ENCODE results near the gene CCDC158. TPM values are rescaled to one million over a fixed set of nuclear protein-coding genes. Genes with fewer than 3 reads are reported as not detected.
A peak's percentile ranks its signal among the peaks of the same experiment; 100 is the strongest.

CCDC158 gene
- total and polyA plus RNA-seq, 2 donors (not counting 3 experiments of a cell fraction or from before 2014, with no cell fraction given): not detected

DNA sequence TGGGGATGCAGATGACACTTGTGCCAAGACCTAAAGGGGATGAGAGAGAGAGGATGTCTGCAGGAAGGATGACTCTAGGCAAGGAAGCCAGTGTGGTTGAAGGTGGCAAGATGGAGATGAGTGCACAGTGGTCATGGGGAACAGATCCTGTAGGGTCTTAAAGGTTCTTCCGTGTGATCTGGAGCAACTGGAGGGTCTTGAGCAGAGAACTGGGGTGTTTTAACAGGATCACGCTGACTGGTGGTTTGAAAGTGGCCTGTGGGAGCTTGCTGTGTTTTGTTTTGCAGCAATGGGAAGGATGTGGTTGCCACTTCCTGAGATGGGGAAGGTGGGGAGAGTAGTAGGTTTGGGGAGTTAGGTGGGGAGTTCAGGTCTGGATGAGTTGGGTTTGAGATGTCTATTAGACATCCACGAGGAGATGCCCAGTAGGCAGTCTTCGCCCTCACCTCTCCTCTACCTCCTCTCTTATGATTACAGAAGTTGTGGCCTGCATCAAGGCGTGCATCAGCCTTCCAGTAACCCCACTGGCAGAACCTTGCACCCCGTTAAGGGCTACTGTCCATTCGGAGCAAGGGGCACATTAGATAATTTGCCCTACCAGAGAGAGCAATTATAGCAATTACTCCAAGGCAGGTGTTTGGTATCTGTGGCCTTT lies 115.8 kb downstream of the CCDC158 start:
- H3K9me3 ChIP-seq (replicated peaks; ENCODE audit: control insufficient read depth, insufficient read depth, low read length): no peaks in the 10 kb centered on the region
- H3K9me1 ChIP-seq (replicated peaks; ENCODE audit: control insufficient read depth, extremely low read depth, insufficient read depth, low read length): no peaks in the 10 kb centered on the region
- no TSS peak for BruUV-seq (replicated peaks)
- no peaks in the 10 kb centered on the region for H3K79me2 ChIP-seq (ENCODE audit: control insufficient read depth, insufficient read depth, low read length)
- H3K27me3 ChIP-seq (ENCODE audit: control insufficient read depth in 2 of 2, insufficient read depth in 2 of 2, low read length in 2 of 2): peaks cover 0 to 2% of the 10 kb centered on the region in 2 experiments
- dilution Hi-C loops (cut with MboI; ENCODE audit: extremely low pct_ligation_motif_present, low sequenced_read_pairs): no loop called here
- H3K9ac ChIP-seq (replicated peaks; ENCODE audit: extremely low read depth, insufficient read depth, low read length): no peak overlapping the region
- ChIA-PET CTCF (interaction anchor here (0.8 to 4.6 kb wide), 8 partner anchors 9 to 125 kb away, joined by 3 to 34 read pairs (median 4); no protein-coding TSS in a partner anchor), POLR2A (no interaction called here)
- intact Hi-C loops (cut with micrococcal nuclease): no loop called here
- TF ChIP-seq GATA2 (IDR thresholded peaks at IDR 0.05; ENCODE audit: insufficient read depth, insufficient read length, low read depth, low read length) (no peak), POLR2A (IDR thresholded peaks at IDR 0.05; ENCODE audit: low read depth, low read length) (no peak), CTCF (IDR thresholded peaks at IDR 0.05; ENCODE audit: extremely low read depth in 1 of 2, insufficient read depth in 1 of 2, low read depth in 1 of 2, low read length in 2 of 2) (no peak), MAX (IDR thresholded peaks at IDR 0.05; ENCODE audit: insufficient read depth, insufficient read length) (no peak), EZH2 (IDR thresholded peaks at IDR 0.05; ENCODE audit: borderline replicate concordance, low read depth, low read length, severe bottlenecking) (no peak), FOS (IDR thresholded peaks at IDR 0.05; ENCODE audit: borderline replicate concordance, insufficient read depth, low read length) (no peak), JUN (IDR thresholded peaks at IDR 0.05; ENCODE audit: borderline replicate concordance, insufficient read depth, insufficient read length, low read depth) (no peak), MYC (IDR thresholded peaks at IDR 0.05; ENCODE audit: low read depth, low read length) (no peak), POLR2AphosphoS5 (IDR thresholded peaks at IDR 0.05; ENCODE audit: insufficient read depth, low read depth, low read length) (no peak)
- no peak overlapping the region for H2AFZ ChIP-seq (ENCODE audit: low read depth, low read length)
- peak overlapping the region; percentile 91 for H3K4me2 ChIP-seq (ENCODE audit: insufficient read depth, low read length)
- no peak overlapping the region for H3K27ac ChIP-seq (ENCODE audit: insufficient read depth, low read depth, low read length)
- no peaks in the 10 kb centered on the region for H4K20me1 ChIP-seq (replicated peaks; ENCODE audit: control insufficient read depth, extremely low read depth, insufficient read depth, low read length)
- no peaks in the 10 kb centered on the region for H3K36me3 ChIP-seq (ENCODE audit: control insufficient read depth in 2 of 2, extremely low read depth in 1 of 2, insufficient read depth in 2 of 2, low read length in 2 of 2)
- DNase-seq (ENCODE audit: low read depth, low spot score): no peak
- H3K4me3 ChIP-seq (replicated peaks in 1 of 3; ENCODE audit: insufficient read depth in 1 of 3, low read depth in 1 of 3, low read length in 3 of 3): no peak overlapping the region
- peaks cover 6% of the 10 kb centered on the region for H3K4me1 ChIP-seq (ENCODE audit: control insufficient read depth, extremely low read depth, insufficient read depth, low read length)
- no peak for FAIRE-seq

Measured in endothelial cell of umbilical vein (primary cell).